Stimulated activated CD4-positive, alpha-beta T cell treated with anti-CD3 and anti-CD28 coated beads, TNF-alpha, amount 100 ng/mL, for 1 hour (primary cell): ENCODE measurements around the gene JMJD8.

Experiments used
- DNase-seq, 3 donors: peaks; one replicate each; pipeline ENCODE4 v3.0.0-alpha.2; 2020; ENCODE audit warnings: low read depth in 3 of 3, low spot score in 1 of 3

The JMJD8 gene

GRCh38 chr16:709566-710499, 25.7 kb upstream of the JMJD8 start:
- no peak for DNase-seq

- no peak for DNase-seq
These were observed 24.8 kb upstream of the JMJD8 start for GRCh38 chr16:708959-709358.

DNA sequence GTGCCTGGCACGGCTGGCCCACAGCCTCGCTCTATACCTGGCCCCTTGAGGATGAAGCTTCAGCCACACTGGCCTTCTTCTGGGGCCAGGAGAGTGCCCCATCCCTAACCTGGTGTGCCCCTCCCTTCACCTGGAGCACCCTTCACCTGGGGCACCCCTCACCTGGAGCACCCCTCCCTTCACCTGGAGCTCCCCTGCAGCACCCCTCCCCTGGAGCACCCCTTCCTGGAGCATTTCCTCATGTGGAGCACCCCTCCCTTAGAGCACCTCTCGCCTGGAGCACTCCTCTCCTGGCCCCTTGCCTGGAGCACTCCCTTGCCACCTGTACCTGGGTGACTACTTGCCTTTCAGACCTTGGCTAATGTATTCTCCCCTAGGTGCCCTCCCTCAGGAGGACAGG, 23.9 kb upstream of the JMJD8 start:
- DNase-seq, result no peak

DNA sequence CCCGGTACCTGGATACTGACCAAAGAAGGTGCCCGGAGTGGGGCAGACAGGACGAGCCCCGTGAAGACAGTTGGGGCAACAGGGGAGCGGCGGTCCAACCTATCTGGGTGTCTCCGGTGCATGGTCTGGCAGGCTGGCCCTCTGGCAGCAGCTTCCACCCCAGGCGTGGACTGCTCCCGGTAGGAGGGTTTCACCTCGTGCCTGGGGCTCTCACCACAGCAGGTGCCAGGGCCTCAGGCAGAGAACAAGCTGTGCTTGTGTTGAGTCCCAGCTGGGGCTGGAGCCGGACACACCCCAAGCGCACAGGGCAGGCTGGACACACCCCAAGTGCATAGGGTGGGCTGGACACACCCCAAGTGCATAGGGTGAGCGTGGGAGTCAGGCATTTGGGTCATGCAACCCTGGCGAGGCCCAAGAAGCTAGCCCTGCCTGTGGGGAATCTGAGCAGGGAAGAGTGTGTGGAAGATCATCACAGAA, 23.0 kb upstream of the JMJD8 start:
- DNase-seq, result no peak

DNA sequence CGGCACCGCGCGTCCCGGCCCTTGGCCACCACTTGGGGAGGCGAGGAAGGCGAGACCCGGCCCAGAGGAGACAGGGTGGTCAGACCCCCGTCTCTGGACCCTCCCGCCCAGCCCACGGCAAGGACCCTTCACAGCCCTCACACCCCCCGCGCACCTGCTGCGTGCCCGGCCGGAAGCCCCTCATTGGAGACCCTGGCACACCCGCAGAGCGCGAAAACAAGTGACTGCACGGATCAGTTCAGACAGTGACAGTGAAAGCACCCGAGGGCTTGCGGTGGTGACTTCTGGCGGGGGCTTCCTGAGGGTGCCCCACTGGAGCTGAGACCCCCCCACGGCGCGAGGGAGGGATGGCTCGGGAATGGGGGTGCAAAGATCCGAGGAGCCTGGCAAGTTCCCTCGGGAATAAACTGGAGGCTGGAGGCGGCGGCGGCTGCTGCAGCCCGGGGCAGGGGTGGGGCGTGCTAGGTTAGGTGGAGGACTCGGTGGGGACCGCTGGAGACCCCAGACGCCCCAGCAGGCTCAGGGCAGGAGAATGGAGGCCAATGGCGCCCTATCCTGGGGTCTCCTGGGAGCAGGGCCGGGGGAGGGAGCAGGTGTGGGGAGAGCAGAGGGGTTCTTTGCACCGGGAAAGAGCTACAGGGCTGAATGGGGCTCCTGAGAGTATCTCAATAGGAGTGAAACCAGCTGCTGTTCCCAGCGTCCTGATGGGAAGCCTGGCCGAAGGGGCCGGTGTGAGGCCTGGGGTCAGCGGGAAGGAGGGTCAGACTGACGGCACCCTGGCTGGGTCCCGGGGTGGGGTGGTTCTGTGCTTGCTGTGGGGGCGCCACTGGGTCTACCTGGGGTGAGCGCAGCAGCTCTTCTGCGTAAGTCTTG, 22.3 kb upstream of the JMJD8 start:
- DNase-seq, result no peak

DNA sequence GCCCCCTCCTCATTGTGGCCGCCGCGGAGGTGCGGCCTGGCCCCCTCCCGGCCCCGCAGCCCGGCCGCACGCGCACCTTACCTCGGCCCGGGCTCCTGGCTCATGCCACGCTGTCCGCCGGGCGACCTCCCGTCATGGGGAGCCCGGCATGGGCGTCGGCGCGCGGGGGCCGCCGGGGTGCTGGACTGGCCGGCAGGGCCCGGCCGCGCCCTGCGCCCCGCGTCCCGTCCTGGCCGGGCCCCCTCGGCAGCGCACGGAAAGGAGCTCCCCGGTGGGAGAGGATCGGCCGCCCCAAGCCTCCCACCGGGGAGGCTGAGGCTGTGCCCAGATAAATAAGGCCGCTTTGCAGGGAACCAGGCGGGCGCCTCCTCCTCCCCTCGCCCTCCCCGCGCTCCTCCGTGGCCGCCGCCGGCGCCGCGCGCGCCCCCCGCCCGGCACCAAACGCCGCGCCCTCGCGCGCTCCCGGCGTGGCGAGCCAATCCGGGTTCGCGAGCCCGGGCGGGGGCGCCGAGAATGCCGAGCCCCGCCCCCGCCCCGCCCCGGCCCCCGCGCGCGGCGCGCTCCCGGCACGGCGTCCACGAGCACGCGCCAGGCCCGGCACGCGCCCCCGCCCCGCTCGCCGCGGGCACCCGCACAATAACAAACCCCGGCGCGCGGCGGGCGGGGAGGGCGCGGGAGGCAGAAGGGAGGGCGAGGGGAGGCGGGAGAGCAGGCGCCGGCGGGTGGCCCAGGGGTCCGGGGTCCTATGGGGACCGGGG, 21.5 kb upstream of the JMJD8 start, which contains the start of gene FBXL16:
FBXL16 (minus strand) TSS at position 371 of the 758 bp plus-strand sequence. CDS start 8,396 bp downstream, outside the sequence.
- DNase-seq, result no peak

- no peak for DNase-seq
These were observed 20.6 kb upstream of the JMJD8 start for GRCh38 chr16:704552-705380.

DNA sequence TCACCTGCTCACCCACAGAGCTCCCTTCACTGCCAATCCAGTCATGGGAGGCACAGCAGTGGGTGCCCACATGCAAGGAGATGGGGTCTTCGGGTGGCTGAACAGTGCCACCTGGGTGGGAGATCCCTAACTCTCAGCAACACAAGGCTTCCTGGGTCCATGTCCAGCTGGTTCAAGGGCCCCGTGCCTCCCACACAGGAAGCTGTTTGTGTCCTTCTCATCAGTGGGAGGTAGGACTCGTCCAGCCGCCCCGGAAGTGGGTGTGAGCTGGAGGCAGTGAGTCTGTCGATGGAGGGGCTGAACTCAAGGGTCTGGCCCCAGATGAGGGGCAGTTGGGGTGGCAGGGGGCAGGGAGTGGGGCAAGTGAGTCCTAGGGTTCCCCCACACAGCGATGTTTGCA, 19.9 kb upstream of the JMJD8 start:
- no peak for DNase-seq

DNA sequence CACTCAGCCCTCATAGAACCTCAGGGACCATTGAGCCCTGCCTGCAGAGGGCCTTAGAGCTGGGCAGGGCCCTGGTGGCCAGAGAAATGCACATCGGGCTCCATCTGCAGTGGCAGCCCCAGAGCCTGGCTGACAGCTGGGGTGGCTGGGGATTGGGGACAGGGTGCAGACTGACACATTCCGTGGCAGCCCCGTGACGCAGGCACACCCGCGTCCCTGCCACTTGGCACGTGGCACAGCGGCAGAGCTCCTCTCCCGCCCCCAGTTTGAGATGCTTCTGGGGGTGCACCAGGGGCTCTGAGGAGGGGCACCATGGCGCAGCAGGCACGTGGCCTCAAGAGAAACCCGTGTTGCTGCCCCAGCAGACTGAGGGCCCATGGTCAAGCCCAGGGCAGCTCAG, 19.3 kb upstream of the JMJD8 start:
- DNase-seq, result no peak

GRCh38 chr16:702341-702740, 18.2 kb upstream of the JMJD8 start:
- no peak for DNase-seq

GRCh38 chr16:700684-701584, 16.8 kb upstream of the JMJD8 start:
- peak in 1 of 3 donors; percentile 48 for DNase-seq

DNA sequence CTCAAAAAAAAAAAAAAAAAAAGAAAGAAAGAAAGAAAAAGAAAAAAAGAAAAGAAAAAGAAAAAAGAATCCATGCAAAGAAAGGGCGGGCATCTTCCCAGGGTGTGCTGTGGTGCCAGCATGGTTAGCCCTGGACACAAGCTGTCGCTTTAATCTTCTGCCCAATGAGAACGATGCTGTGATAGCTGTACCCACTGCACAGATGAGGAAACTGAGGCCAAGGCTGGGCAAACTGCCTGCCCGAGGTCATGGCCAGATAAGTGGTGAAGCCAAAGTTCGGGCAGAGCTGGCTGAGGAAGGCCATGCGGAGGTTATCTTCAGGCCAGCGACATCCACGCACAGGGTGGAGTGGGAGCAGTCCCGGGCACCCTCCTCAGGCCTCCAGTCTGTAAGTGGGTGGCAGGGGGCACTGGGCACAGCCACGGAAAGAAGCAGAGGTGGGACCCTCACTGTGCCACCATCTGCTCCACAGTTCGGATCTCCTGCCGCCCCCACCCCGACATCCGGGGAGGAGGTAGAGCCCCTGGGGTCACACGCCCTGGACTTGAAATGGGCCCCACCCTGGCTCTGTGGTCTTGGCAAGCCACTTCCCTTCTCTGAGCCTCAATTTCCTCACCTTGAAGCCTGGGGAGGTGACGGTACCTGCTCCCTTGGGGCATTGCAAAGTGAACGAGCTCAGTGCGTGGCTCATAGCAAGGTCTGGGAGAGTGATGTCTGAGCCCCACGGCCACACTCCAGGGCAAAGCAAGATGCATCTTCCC, 15.0 kb upstream of the JMJD8 start:
- no peak for DNase-seq

DNA sequence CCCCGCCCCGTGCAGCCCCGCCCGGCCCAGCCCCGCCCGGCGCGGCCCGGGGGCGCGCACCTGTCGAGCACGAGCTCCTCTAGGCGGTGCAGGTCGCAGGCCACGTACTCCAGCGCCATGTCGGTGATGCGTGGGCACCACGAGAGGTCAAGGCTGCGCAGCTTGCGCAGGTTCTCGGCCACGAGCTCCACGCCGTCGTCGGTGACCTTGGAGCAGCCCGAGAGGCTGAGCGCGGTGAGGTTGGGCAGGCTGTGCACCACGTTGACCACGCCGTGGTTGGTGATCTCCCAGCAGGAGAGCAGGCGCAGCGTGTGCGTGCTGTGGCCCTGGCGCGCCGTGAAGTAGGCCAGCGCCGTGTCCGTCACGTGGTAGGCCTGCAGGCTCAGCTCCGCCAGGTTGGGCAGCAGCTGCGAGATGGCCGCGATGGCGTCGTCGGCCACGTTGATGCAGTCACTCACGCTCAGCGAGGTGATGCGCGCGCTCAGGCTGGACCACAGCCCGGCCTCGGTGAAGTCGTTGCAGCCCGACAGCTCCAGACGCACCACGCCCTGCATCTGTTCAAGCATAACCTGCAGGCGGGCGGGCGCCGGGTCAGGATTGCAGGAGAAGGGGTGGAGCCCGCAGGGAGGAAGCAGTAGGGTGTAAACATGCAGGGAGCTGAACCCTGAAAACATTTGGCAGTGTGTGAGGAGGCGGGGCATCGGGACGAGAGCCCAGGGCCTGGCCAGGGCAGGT, 11.4 kb upstream of the JMJD8 start:
- DNase-seq, result peak in 2 of 3 donors; percentile 54 to 60

GRCh38 chr16:694863-695354, 10.8 kb upstream of the JMJD8 start:
- DNase-seq, result no peak

GRCh38 chr16:694187-694862, 10.2 kb upstream of the JMJD8 start:
- DNase-seq, result no peak

- no peak for DNase-seq
These were observed 9.6 kb upstream of the JMJD8 start for GRCh38 chr16:693766-694165.

- DNase-seq, result no peak
These were observed 9.2 kb upstream of the JMJD8 start for GRCh38 chr16:693364-693763.
